Activated naive CD8-positive, alpha-beta T cell treated with anti-CD3 and anti-CD28 coated beads for 36 hours (primary cell): ENCODE data around the gene MSLN. TPM values are rescaled to one million over a fixed set of nuclear protein-coding genes. Genes with fewer than 3 reads are reported as not detected.
A peak's percentile ranks its signal among the peaks of the same experiment; 100 is the strongest.

ENCODE experiments used
- DNase-seq: peaks from one replicate; pipeline ENCODE4 v3.0.0; 2021
- H3K27ac Mint-ChIP-seq: one replicate; pipeline ENCODE4 v1.8.0; 2022; ENCODE audit warnings: mild to moderate bottlenecking, moderate library complexity, mixed read lengths
- H3K27me3 Mint-ChIP-seq: one replicate; pipeline ENCODE4 v1.8.0; 2022; ENCODE audit warnings: mild to moderate bottlenecking, mixed read lengths
- H3K36me3 Mint-ChIP-seq: one replicate; pipeline ENCODE4 v1.8.0; 2021; ENCODE audit warnings: mild to moderate bottlenecking, mixed read lengths
- H3K4me1 Mint-ChIP-seq: one replicate; pipeline ENCODE4 v1.8.0; 2021; ENCODE audit warnings: mixed read lengths
- H3K4me3 Mint-ChIP-seq: one replicate; pipeline ENCODE4 v1.8.0; 2022; ENCODE audit warnings: mild to moderate bottlenecking, moderate library complexity, mixed read lengths
- H3K9me3 Mint-ChIP-seq: one replicate; pipeline ENCODE4 v1.8.0; 2022; ENCODE audit warnings: mixed read lengths
- total RNA-seq, 2 experiments: library from RNA; stranded (reverse); gene quantifications; one replicate each; pipeline ENCODE4 v1.2.3, GENCODE V29; 2021

Gene MSLN
- total RNA-seq, 2 experiments from 2014 or later: not detected

GRCh38 chr16:794091-794822, 33.7 kb downstream of the MSLN start:
- Mint-ChIP-seq H3K9me3 (no peaks in the 10 kb centered on the region), H3K36me3 (peaks cover 30% of the 10 kb centered on the region), H3K4me1 (peaks cover 2% of the 10 kb centered on the region), H3K27ac (no peak overlapping the region), H3K27me3 (peaks cover 14% of the 10 kb centered on the region), H3K4me3 (no peak overlapping the region)
- no peak for DNase-seq

- Mint-ChIP-seq H3K9me3 (no peaks in the 10 kb centered on the region), H3K27ac (no peak overlapping the region), H3K27me3 (peaks cover 14% of the 10 kb centered on the region), H3K4me1 (peaks cover 2% of the 10 kb centered on the region), H3K4me3 (no peak overlapping the region), H3K36me3 (peaks cover 30% of the 10 kb centered on the region)
- no peak for DNase-seq
Observed at GRCh38 chr16:794853-795466, 34.4 kb downstream of the MSLN start.

DNA sequence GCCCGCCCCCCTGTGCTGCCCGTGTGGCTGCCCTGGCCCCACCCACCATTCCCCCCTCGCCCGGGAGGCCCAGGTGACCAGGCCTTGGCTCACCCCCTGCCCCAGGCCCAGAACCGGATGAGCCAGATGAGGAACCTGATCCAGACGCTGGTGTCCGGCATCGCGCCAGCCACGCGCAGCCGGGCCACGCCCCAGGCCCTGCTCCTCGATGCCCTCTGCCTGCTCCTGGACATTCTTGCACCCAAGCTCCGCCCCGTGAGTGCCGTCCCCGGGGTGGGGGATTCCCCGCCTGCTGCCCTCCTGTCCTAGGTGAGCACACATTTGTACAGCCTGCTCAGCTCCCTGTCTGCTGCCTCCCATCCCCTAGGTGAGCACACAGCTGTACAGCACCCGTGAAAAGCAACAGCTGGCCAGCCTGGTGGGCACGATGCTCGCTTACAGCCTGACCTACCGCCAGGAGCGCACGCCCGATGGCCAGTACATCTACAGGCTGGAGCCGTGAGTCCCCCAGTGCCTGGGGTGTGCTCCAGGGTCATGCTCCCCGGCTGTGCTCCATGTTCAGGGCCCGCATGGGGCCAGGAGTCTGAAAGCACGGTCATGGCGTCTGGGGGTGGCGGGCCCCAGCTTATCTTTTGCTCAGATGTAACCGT, 35.2 kb downstream of the MSLN start:
- no peak overlapping the region for H3K27ac Mint-ChIP-seq
- no peaks in the 10 kb centered on the region for H3K9me3 Mint-ChIP-seq
- H3K4me1 Mint-ChIP-seq: peaks cover 2% of the 10 kb centered on the region
- H3K36me3 Mint-ChIP-seq: peaks cover 30% of the 10 kb centered on the region
- H3K4me3 Mint-ChIP-seq: no peak overlapping the region
- DNase-seq: no peak
- peaks cover 14% of the 10 kb centered on the region for H3K27me3 Mint-ChIP-seq

DNA sequence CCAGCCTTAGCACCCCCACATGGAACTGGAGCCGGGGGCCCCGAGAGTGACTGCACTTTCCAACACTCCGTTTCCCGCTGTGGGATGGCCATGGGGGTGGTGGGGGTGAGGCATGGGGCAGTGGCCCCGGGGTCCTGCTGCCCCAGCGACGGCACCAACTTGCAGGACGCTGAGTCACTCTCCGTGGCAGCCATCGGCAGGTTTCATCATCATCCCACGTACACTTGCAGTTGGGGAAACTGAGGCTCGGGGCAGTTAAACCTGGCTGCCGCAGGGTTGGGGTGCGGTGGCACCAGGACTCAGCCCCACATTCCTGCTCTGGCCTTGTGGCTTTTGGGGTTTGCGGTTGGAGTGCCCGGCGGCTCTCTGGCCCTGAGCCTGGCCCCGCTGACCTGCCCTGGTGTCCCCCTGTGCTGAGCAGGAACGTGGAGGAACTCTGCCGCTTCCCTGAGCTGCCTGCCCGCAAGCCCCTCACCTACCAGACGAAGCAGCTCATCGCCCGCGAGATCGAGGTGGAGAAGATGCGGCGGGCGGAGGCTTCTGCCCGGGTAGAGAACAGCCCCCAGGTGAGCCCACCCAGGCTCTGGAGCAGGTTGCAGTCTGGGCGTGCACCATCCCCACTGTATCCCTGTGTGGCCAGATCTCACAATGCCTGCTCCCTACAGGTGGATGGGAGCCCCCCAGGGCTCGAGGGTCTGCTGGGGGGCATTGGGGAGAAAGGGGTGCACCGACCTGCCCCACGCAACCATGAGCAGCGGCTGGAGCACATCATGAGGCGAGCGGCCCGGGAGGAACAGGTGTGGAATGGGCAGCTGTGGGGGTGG, 36.0 kb downstream of the MSLN start:
- no peak overlapping the region for H3K4me3 Mint-ChIP-seq
- no peak for DNase-seq
- H3K27ac Mint-ChIP-seq: no peak overlapping the region
- H3K36me3 Mint-ChIP-seq: peaks cover 29% of the 10 kb centered on the region
- no peaks in the 10 kb centered on the region for H3K9me3 Mint-ChIP-seq
- peaks cover 2% of the 10 kb centered on the region for H3K4me1 Mint-ChIP-seq
- peaks cover 14% of the 10 kb centered on the region for H3K27me3 Mint-ChIP-seq

- Mint-ChIP-seq H3K9me3 (no peaks in the 10 kb centered on the region), H3K27me3 (peaks cover 17% of the 10 kb centered on the region), H3K27ac (no peak overlapping the region), H3K36me3 (peaks cover 24% of the 10 kb centered on the region), H3K4me3 (no peak overlapping the region), H3K4me1 (peaks cover 2% of the 10 kb centered on the region)
- DNase-seq: peak; percentile 28
Observed at GRCh38 chr16:797120-797420, 36.5 kb downstream of the MSLN start.

DNA sequence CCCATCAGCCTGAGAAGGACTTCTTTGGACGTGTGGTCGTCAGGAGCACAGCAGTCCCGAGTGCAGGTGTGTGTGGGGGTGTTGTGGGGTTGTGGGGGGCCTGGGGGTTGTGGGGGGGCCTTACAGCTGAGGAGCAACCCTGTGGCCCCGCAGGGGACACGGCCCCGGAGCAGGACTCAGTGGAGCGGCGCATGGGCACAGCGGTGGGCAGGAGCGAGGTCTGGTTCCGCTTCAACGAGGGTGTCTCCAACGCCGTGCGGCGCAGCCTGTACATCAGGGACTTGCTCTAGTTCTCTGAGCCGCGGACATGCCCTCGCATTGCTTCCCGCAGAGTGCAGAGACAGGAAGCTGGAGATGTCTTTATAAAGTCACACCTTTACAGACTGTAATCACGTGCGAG, 37.2 kb downstream of the MSLN start:
- H3K4me3 Mint-ChIP-seq: no peak overlapping the region

DNA sequence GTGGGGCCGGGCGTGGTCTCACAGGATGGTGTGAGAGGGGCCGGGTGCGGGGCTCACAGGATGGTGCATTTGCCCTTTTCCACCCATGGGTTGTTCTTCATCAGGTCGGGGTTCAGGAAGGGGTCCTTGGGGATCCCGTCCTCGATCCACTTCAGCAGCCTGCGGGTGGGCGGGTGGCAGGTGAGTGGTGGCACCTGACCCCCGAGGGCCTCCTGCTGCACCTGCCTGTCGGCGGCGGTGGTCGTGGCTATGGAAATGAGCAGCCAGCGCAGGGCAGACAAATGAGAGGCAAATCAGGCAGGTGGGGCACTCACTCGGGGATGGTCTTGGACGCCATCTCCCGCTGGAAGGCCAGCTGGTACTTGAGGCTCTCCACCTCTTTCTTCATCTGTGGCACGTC, 38.1 kb downstream of the MSLN start:
- Mint-ChIP-seq H3K27me3 (peaks cover 21% of the 10 kb centered on the region), H3K9me3 (no peaks in the 10 kb centered on the region), H3K4me3 (no peak overlapping the region), H3K27ac (no peak overlapping the region), H3K4me1 (peaks cover 2% of the 10 kb centered on the region), H3K36me3 (peaks cover 24% of the 10 kb centered on the region)
- no peak for DNase-seq

More for the DNA sequence above, 37.2 kb downstream of the MSLN start:
- H3K27ac Mint-ChIP-seq: no peak overlapping the region
- peaks cover 24% of the 10 kb centered on the region for H3K36me3 Mint-ChIP-seq
- peaks cover 2% of the 10 kb centered on the region for H3K4me1 Mint-ChIP-seq
- H3K27me3 Mint-ChIP-seq: peaks cover 21% of the 10 kb centered on the region
- DNase-seq: no peak
- H3K9me3 Mint-ChIP-seq: no peaks in the 10 kb centered on the region

GRCh38 chr16:799111-799947, 38.8 kb downstream of the MSLN start:
- Mint-ChIP-seq H3K36me3 (peaks cover 24% of the 10 kb centered on the region), H3K27ac (no peak overlapping the region), H3K27me3 (peaks cover 22% of the 10 kb centered on the region), H3K4me3 (no peak overlapping the region), H3K4me1 (peaks cover 2% of the 10 kb centered on the region), H3K9me3 (no peaks in the 10 kb centered on the region)
- no peak for DNase-seq

DNA sequence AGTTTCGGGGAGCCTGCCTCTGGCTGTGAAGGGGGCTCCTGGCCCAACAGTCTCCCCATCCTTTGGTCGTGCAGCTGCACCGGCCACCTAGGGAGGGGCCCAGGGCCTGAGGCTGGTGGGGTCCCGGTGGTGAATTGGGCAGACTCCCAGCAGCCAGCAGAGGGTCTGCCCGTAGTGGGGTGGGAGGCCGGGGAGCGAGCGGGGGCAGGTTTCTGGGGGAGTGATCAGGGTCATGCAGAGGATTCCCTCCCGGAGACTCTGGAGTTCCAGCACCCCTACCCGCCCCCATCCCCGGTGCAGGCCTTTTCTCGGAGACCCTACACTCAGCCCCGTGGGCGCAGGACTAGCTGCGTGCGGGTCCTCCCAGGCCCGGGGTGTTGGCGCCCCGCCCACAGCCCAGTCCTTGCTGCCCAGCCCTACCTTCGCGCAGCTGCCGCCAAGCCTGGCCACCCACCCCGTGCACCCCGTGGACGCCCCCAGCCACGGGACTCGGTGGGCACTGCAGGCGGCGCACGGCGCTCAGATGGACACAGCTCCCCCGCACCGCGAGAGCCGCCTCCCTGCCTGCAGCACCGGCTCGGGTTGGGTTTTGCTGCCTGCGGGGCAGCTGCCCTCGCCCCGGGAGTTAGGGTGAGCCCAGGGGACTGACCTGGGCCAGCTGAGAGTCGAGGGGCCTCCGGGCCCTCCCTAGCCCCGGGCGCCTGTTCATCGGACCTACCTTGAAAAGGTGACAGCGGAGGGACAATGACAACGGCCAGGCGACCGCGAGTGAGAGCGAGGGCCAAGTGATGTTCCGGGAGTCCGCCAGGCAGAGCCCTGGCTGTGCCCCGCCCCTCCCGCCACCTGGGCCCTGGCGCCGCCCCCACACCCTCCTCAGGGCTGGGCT, 39.7 kb downstream of the MSLN start, which contains the start of gene GNG13:
Gene GNG13, minus strand, starts transcription at position 787 of the 886 bp plus-strand sequence. CDS start 1,657 bp downstream, outside the sequence.
- H3K4me1 Mint-ChIP-seq: peaks cover 2% of the 10 kb centered on the region
- no peaks in the 10 kb centered on the region for H3K9me3 Mint-ChIP-seq
- no peak within 1 kb of the TSS for H3K4me3 Mint-ChIP-seq
- H3K27me3 Mint-ChIP-seq: peaks cover 26% of the 10 kb centered on the region
- no peak within 1 kb of the TSS for H3K27ac Mint-ChIP-seq
- no peak for DNase-seq
- H3K36me3 Mint-ChIP-seq: peaks cover 24% of the 10 kb centered on the region

- H3K36me3 Mint-ChIP-seq: peaks cover 21% of the 10 kb centered on the region
- H3K27me3 Mint-ChIP-seq: peaks cover 26% of the 10 kb centered on the region
- no peak overlapping the region for H3K4me3 Mint-ChIP-seq
- DNase-seq: no peak
- H3K27ac Mint-ChIP-seq: no peak overlapping the region
- no peaks in the 10 kb centered on the region for H3K4me1 Mint-ChIP-seq
- H3K9me3 Mint-ChIP-seq: no peaks in the 10 kb centered on the region
Observed at GRCh38 chr16:800834-801511, 40.4 kb downstream of the MSLN start.

- Mint-ChIP-seq H3K9me3 (no peaks in the 10 kb centered on the region), H3K36me3 (peaks cover 17% of the 10 kb centered on the region), H3K27ac (peak overlapping the region; percentile 56), H3K4me3 (no peak overlapping the region), H3K4me1 (peaks cover 3% of the 10 kb centered on the region), H3K27me3 (peaks cover 26% of the 10 kb centered on the region)
- no peak for DNase-seq
Observed at GRCh38 chr16:801584-802363, 41.2 kb downstream of the MSLN start.

DNA sequence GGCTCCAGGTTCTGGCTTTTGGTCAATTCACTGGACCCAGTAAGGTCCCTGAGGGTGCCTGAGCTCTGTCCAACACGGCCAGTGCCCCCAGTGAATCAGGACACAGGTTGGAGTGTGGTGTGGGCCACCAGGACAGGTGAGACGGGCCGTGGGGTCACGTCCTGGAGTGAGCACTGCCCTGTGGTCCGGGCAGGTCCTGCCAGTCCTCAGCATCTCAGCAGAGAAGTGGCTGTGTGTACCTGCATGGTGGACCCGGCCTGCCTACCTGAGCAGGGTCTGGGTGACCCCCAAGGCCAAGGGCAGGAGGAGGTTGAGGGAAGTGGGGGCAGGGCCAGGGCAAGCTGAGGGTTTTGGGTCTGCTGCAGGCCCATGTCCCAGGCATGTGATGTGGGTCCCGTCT, 41.9 kb downstream of the MSLN start:
- Mint-ChIP-seq H3K4me3 (no peak overlapping the region), H3K27ac (no peak overlapping the region), H3K9me3 (no peaks in the 10 kb centered on the region), H3K27me3 (peaks cover 25% of the 10 kb centered on the region), H3K4me1 (peaks cover 3% of the 10 kb centered on the region), H3K36me3 (peaks cover 11% of the 10 kb centered on the region)
- DNase-seq: no peak
